GM23248 (cell line): ENCODE results near the gene DHX30. TPM values are rescaled to one million over a fixed set of nuclear protein-coding genes. Genes with fewer than 3 reads are reported as not detected.

Experiments used
- DNase-seq: peaks from one replicate; pipeline ENCODE4 v3.0.0-alpha.2; 2015
- H2AFZ ChIP-seq: fragments of 200-600 bp; sonication (generic); 2 replicates; pipeline ENCODE4 v1.6.1; 2016; ENCODE audit warnings: antibody characterized with exemption
- H3F3A ChIP-seq: fragments of 200-600 bp; sonication (generic); 2 replicates; pipeline ENCODE4 v1.6.1; 2016; ENCODE audit warnings: mild to moderate bottlenecking, antibody characterized with exemption, mixed run types; ENCODE audit not compliant: insufficient read depth
- H3K27ac ChIP-seq: fragments of 200-600 bp; sonication (generic); 2 replicates; pipeline ENCODE4 v1.5.1; 2016; ENCODE audit warnings: mild to moderate bottlenecking
- H3K27me3 ChIP-seq: fragments of 200-600 bp; sonication (generic); replicated peaks from 2 replicates; pipeline ENCODE4 v1.6.1; 2016; ENCODE audit warnings: mild to moderate bottlenecking; ENCODE audit not compliant: insufficient read depth
- H3K36me3 ChIP-seq: fragments of 200-600 bp; sonication (generic); 2 replicates; pipeline ENCODE4 v1.6.1; 2016; ENCODE audit warnings: low read depth, mild to moderate bottlenecking
- H3K4me1 ChIP-seq: fragments of 200-600 bp; sonication (generic); 2 replicates; pipeline ENCODE4 v1.6.1; 2016; ENCODE audit warnings: mild to moderate bottlenecking; ENCODE audit not compliant: insufficient read depth
- H3K4me2 ChIP-seq: fragments of 200-600 bp; sonication (generic); one replicate; pipeline ENCODE4 v1.6.1; 2016; ENCODE audit warnings: mild to moderate bottlenecking; ENCODE audit not compliant: unreplicated experiment
- H3K4me3 ChIP-seq: fragments of 200-600 bp; sonication (generic); 2 replicates; pipeline ENCODE4 v1.5.1; 2016; ENCODE audit warnings: mild to moderate bottlenecking
- H3K79me2 ChIP-seq: fragments of 200-600 bp; sonication (generic); 2 replicates; pipeline ENCODE4 v1.6.1; 2016; ENCODE audit warnings: mild to moderate bottlenecking; ENCODE audit not compliant: insufficient read depth
- H3K9ac ChIP-seq: fragments of 200-600 bp; sonication (generic); 2 replicates; pipeline ENCODE4 v1.6.1; 2016; ENCODE audit warnings: mild to moderate bottlenecking
- H3K9me2 ChIP-seq: fragments of 200-600 bp; sonication (generic); 2 replicates; pipeline ENCODE4 v1.6.1; 2016; ENCODE audit warnings: mixed run types, mild to moderate bottlenecking, moderate library complexity; ENCODE audit not compliant: insufficient read depth
- H3K9me3 ChIP-seq: fragments of 200-600 bp; sonication (generic); one replicate; pipeline ENCODE4 v1.6.1; 2017; ENCODE audit warnings: low read depth
- H4K20me1 ChIP-seq: fragments of 200-600 bp; sonication (generic); 2 replicates; pipeline ENCODE4 v1.6.0; 2016; ENCODE audit not compliant: insufficient read depth
- EZH2 ChIP-seq: fragments of 200-600 bp; sonication (generic); IDR thresholded peaks from 2 replicates; pipeline ENCODE4 v1.6.1; 2018; ENCODE audit warnings: antibody characterized with exemption, mild to moderate bottlenecking; ENCODE audit not compliant: insufficient read depth, poor library complexity, severe bottlenecking
- EZH2phosphoT487 ChIP-seq: fragments of 200-600 bp; sonication (generic); IDR thresholded peaks from 2 replicates; pipeline ENCODE4 v1.6.1; 2018; ENCODE audit warnings: antibody characterized with exemption, moderate library complexity, mild to moderate bottlenecking, low read depth; ENCODE audit not compliant: insufficient read depth
- WGBS, 2 experiments: methylation state at CpG; one replicate each; pipeline ENCODE4 v1.1.6; 2015 to 2017; ENCODE audit warnings: low lambda C conversion rate in 2 of 2, low coverage in 1 of 2; ENCODE audit errors: missing lambda C conversion rate in 2 of 2; 5-methylcytosine and 5-hydroxymethylcytosine counted together
- in situ Hi-C: fragments of 300-500 bp; cut with MboI; formaldehyde crosslinking; loops from 2 replicates; pipeline ENCODE4 v1.15.0; 2020
- polyA plus RNA-seq: library from polyadenylated mRNA; unstranded; fragments of >200 nt; fragmentation: Nextera tagmentation; extraction: Ambion mirVana; gene quantifications from 2 replicates; pipeline ENCODE4 v1.2.1, GENCODE V29; 2016
- total RNA-seq: library from RNA; depleted of rRNA; stranded (reverse); fragments of >200 nt; shearing (Covaris generic); gene quantifications from 2 replicates; pipeline ENCODE4 v1.2.3, GENCODE V29; 2014

The DHX30 gene
- total and polyA plus RNA-seq, 2 experiments from 2014 or later = 42.9 to 65.8 TPM

DNA sequence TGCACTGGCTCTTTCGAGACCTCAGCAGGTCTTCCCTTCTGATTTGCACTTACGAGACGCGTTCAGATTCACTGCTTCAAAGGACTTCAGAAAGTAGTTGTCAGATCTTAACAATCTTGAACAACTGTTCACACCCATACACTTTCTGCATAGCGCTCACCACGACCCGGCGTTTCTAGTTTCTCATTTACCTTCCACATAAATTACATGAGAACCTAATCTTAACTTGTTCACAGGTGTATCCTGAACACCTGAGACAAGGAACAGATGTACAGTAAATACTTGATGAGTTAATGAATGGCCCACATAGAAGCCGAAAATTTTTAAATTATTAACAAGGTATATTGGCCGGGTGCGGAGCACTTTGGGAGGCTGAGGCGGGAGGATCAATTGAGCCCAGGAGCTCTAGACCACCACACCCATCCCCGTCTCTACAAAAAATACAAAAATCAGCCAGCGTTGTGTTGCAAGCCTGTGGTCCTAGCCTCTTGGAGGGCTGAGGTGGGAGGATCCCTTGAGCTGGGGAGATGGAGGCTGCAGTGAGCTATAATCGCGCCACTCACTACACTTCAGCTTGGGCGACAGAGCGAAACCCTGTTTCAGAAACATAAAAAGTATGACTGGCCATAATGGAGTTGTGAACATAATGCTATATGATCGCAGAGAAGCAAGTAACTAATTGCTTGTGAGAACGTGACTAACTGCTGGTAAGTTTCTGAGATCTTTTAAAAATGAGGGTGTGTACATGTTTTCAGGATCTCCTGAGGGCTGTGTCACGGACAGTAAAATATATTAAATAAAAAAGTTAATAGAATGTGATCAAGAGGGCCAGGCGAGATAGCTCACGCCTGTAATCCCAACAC is 20.3 kb upstream of the DHX30 start:
- peak overlapping the region; percentile 94 for H3K27ac ChIP-seq
- H2AFZ ChIP-seq = peak overlapping the region; percentile 87
- H3K4me2 ChIP-seq = peak overlapping the region; percentile 88
- peak overlapping the region; percentile 95 for H3K4me3 ChIP-seq
- 63 to 66% methylated on average over 23 of the region's 23 CpGs for WGBS, 2 experiments
- H3K9me2 ChIP-seq = no peaks in the 10 kb centered on the region
- TF ChIP-seq EZH2phosphoT487 (no peak), EZH2 (no peak)
- peaks cover 19% of the 10 kb centered on the region for H3K4me1 ChIP-seq
- no peak for DNase-seq
- in situ Hi-C loops = no loop called here
- peaks cover 37% of the 10 kb centered on the region for H3F3A ChIP-seq
- H4K20me1 ChIP-seq = no peaks in the 10 kb centered on the region
- H3K36me3 ChIP-seq = no peaks in the 10 kb centered on the region
- peaks cover 42% of the 10 kb centered on the region for H3K79me2 ChIP-seq
- H3K9me3 ChIP-seq = no peaks in the 10 kb centered on the region
- H3K9ac ChIP-seq = peak overlapping the region; percentile 97
- no peaks in the 10 kb centered on the region for H3K27me3 ChIP-seq

DNA sequence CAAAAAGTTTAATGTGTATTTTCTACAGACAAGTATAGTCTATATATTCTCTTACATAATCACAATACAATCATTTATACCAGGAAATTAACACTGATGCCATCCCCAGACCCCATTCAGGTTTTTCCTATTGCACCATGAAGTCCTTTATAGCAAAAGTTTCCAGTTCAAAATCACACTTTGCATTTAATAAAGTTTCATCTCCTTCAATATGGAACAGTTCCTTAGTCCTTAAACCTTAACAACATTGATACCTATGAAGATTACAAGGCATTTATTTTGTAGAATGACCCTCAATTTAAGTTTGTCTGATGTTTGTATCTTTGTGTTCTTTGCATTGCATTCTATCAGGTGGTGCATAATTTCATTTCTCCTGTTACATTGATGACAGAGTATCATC is 19.3 kb upstream of the DHX30 start:
- Histone ChIP-seq H3K4me1 (peaks cover 19% of the 10 kb centered on the region), H3K4me2 (no peak overlapping the region), H3K9me3 (no peaks in the 10 kb centered on the region), H3K79me2 (peaks cover 32% of the 10 kb centered on the region), H2AFZ (no peak overlapping the region), H3K4me3 (no peak overlapping the region), H3K27me3 (no peaks in the 10 kb centered on the region), H4K20me1 (no peaks in the 10 kb centered on the region), H3K9ac (no peak overlapping the region), H3F3A (peaks cover 37% of the 10 kb centered on the region), H3K27ac (no peak overlapping the region), H3K36me3 (no peaks in the 10 kb centered on the region), H3K9me2 (no peaks in the 10 kb centered on the region)
- no peak for TF ChIP-seq EZH2phosphoT487
- TF ChIP-seq EZH2 = no peak
- in situ Hi-C loops = no loop called here
- DNase-seq = no peak

DNA sequence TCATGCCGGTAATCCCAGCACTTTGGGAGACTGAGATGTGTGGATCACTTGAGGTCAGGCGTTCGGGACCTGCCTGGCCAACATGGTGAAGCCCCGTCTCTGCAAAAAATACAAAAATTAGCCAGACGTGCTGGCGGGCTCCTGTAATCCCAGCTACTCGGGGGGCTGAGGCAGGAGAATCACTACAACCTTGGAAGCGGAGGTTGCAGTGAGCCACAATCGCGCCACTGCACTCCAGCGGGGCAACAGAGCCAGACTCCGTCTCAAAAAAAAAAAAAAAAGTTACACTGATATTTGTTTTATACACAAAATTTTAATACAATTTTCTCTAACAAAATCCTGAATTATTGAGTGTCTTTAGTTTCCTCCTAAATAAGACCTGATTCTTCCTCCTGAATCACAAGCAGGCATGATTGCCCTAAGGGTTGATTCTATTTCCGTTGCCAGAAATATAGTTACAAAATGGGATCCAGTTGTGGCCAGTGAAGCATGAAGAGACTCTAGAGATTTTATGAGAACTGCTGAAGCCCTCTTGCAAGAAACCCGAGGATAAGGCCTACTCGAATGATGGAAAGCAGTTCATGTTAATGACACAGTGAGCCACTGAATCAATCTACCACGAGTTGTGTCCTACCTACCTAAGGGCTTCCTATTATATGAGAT is 11.6 kb upstream of the DHX30 start:
- no peak overlapping the region for H3K4me2 ChIP-seq
- no peak overlapping the region for H3K4me3 ChIP-seq
- H3K9me3 ChIP-seq = no peaks in the 10 kb centered on the region
- WGBS, 2 experiments = 89% methylated on average over 16 of the region's 16 CpGs
- H3K9ac ChIP-seq = no peak overlapping the region
- H4K20me1 ChIP-seq = no peaks in the 10 kb centered on the region
- no peaks in the 10 kb centered on the region for H3K79me2 ChIP-seq
- no peaks in the 10 kb centered on the region for H3K9me2 ChIP-seq
- no peaks in the 10 kb centered on the region for H3K4me1 ChIP-seq
- H3K27me3 ChIP-seq = no peaks in the 10 kb centered on the region
- TF ChIP-seq EZH2 (no peak), EZH2phosphoT487 (no peak)
- no peak overlapping the region for H2AFZ ChIP-seq
- no peak for DNase-seq
- H3K27ac ChIP-seq = no peak overlapping the region
- in situ Hi-C loops = loop anchor here (10.0 kb wide), 1 partner anchor 267 kb away; no protein-coding TSS in a partner anchor
- no peaks in the 10 kb centered on the region for H3K36me3 ChIP-seq
- no peaks in the 10 kb centered on the region for H3F3A ChIP-seq

DNA sequence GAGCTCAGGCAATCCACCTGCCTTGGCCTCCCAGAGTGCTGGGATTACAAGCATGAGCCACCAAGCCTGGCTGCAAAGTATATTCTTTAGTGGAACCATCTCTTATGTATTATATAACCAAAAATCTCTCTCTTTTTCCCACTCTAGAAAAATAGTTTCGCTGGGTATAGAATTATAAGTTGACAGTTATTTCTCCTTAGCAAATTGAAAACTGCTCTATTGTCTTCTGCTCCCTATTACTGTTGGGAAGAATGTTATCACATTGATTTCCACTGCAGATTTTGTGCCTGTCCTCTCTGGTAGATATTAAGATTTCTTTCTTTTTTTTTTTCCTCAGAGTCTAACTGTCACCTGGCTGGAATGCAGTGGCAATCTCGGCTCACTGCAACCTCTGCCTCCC is 10.2 kb upstream of the DHX30 start:
- 76 to 88% methylated on average over 2 of the region's 2 CpGs for WGBS, 2 experiments
- Histone ChIP-seq H3K4me3 (no peak overlapping the region), H3K79me2 (no peaks in the 10 kb centered on the region), H3K36me3 (no peaks in the 10 kb centered on the region), H3K27ac (no peak overlapping the region), H2AFZ (no peak overlapping the region), H3K9me3 (no peaks in the 10 kb centered on the region), H3K9me2 (no peaks in the 10 kb centered on the region), H3K4me1 (no peaks in the 10 kb centered on the region), H3K9ac (no peak overlapping the region), H4K20me1 (no peaks in the 10 kb centered on the region), H3K4me2 (no peak overlapping the region), H3F3A (no peaks in the 10 kb centered on the region), H3K27me3 (no peaks in the 10 kb centered on the region)
- DNase-seq = no peak
- no peak for TF ChIP-seq EZH2phosphoT487
- no peak for TF ChIP-seq EZH2
- in situ Hi-C loops = loop anchor here (10.0 kb wide), 1 partner anchor 268 kb away; no protein-coding TSS in a partner anchor
